K562 (cell line): ENCODE results near the gene HMGB1. TPM values are rescaled to one million over a fixed set of nuclear protein-coding genes. Genes with fewer than 3 reads are reported as not detected.

Experiments
- ATAC-seq: fragments of 200-7000 bp; cut with Tn5 transposase; 3 replicates; pipeline ENCODE4 v1.9.1; 2020; ENCODE audit warnings: moderate library complexity
- BruUV-seq: library from RNA; stranded (reverse); fragments of 400-500 nt; replicated peaks from 2 replicates; lab custom pipeline; 2021; lab: Mats Ljungman, UMichigan
- CTCF ChIA-PET: fragments of 300-600 bp; formaldehyde crosslinking; extraction: SDS; loops from one replicate; lab custom pipeline; 2021; ENCODE audit warnings: low intra/inter-chr PET ratio; lab: Yijun Ruan, JAX
- POLR2A ChIA-PET: fragments of 300-600, 350-650 bp; sonication (Branson Sonifier 250); formaldehyde crosslinking; extraction: SDS; loops from one replicate; lab custom pipeline; 2021; ENCODE audit warnings: antibody characterized with exemption, inconsistent platforms; lab: Yijun Ruan, JAX
- DNase-seq, 4 experiments: peaks; one replicate each; pipeline versions ENCODE4 v3.0.0 to v3.0.0-alpha.2; 2011 to 2018; ENCODE audit warnings: low spot score in 3 of 4, mixed read lengths in 3 of 4; ENCODE audit errors: extremely low read depth in 1 of 4
- FAIRE-seq: peaks from 2 replicates; lab custom pipeline; 2011; peaks lifted over from hg19 to GRCh38; lab: Jason Lieb, UNC
- H2AFZ ChIP-seq: 2 replicates; pipeline ENCODE4 v1.6.0; 2011; ENCODE audit warnings: low read depth, low read length, control low read depth, inconsistent platforms
- H3K27ac ChIP-seq: fragments of 200-600 bp; 3 replicates; pipeline ENCODE4 v1.8.0; 2011; ENCODE audit warnings: low read depth, mild to moderate bottlenecking, control low read depth, inconsistent platforms, low read length, moderate library complexity, mixed read lengths; ENCODE audit errors: extremely low read depth
- H3K27me3 ChIP-seq, 2 experiments: fragments of 300-600 bp in 1 of 2; 2 replicates in 1 of 2; 3 replicates in 1 of 2; pipeline versions ENCODE4 v1.6.0 to v1.8.0; 2011; ENCODE audit warnings: inconsistent platforms in 2 of 2, low read length in 2 of 2, mild to moderate bottlenecking in 1 of 2, mixed read lengths in 1 of 2, moderate library complexity in 1 of 2; ENCODE audit not compliant: control insufficient read depth in 2 of 2, insufficient read depth in 2 of 2
- H3K36me3 ChIP-seq: fragments of 300-600 bp; 3 replicates; pipeline ENCODE4 v1.8.0; 2011; ENCODE audit warnings: mild to moderate bottlenecking, low read length, inconsistent platforms; ENCODE audit not compliant: control insufficient read depth, insufficient read depth
- H3K4me1 ChIP-seq, 2 experiments: fragments of 200-600 bp in 1 of 2; replicated peaks in 1 of 2; 2 replicates in 1 of 2; 3 replicates in 1 of 2; pipeline versions ENCODE4 v1.5.1 to v1.8.0; 2011; ENCODE audit warnings: inconsistent platforms in 2 of 2, low read length in 2 of 2, mild to moderate bottlenecking in 1 of 2, mixed read lengths in 1 of 2, moderate library complexity in 1 of 2; ENCODE audit not compliant: control insufficient read depth in 2 of 2, insufficient read depth in 2 of 2
- H3K4me2 ChIP-seq: 2 replicates; pipeline ENCODE4 v1.6.1; 2011; ENCODE audit warnings: low read length, control low read depth, inconsistent platforms, mixed read lengths; ENCODE audit not compliant: insufficient read depth
- H3K4me3 ChIP-seq: fragments of 200-600 bp; sonication (generic), shearing (Covaris generic); 2 replicates; pipeline ENCODE4 v1.5.1; 2016; ENCODE audit warnings: control low read depth, inconsistent platforms
- H3K79me2 ChIP-seq: fragments of 200-600 bp; 3 replicates; pipeline ENCODE4 v1.8.0; 2011; ENCODE audit warnings: low read length, inconsistent platforms; ENCODE audit not compliant: control insufficient read depth, insufficient read depth
- H3K9ac ChIP-seq, 2 experiments: 2 replicates each; pipeline versions ENCODE4 v1.6.0 to v1.6.1; 2011; ENCODE audit warnings: low read depth in 2 of 2, low read length in 2 of 2, control low read depth in 1 of 2, inconsistent platforms in 1 of 2, mild to moderate bottlenecking in 1 of 2, mixed read lengths in 1 of 2; ENCODE audit not compliant: insufficient read depth in 1 of 2
- H3K9me1 ChIP-seq: one replicate; pipeline ENCODE4 v1.6.0; 2011; ENCODE audit warnings: inconsistent platforms, mild to moderate bottlenecking, low read length, moderate library complexity; ENCODE audit not compliant: control insufficient read depth, insufficient read depth
- H3K9me3 ChIP-seq: replicated peaks from 2 replicates; pipeline ENCODE4 v1.5.1; 2011; ENCODE audit warnings: low read depth, low read length, inconsistent platforms; ENCODE audit not compliant: control insufficient read depth, insufficient read depth
- H4K20me1 ChIP-seq: replicated peaks from 2 replicates; pipeline ENCODE4 v1.6.1; 2011; ENCODE audit warnings: low read length, inconsistent platforms, mixed read lengths; ENCODE audit not compliant: control insufficient read depth, insufficient read depth
- ATF1 ChIP-seq, 2 experiments: fragments of 450-650 bp in 1 of 2; IDR thresholded peaks; 2 replicates each; pipeline ENCODE4 v1.6.1; 2016; ENCODE audit warnings: missing compliant biosample characterization in 1 of 2, missing genetic modification characterization in 1 of 2
- CBX1 ChIP-seq: sonication (generic); IDR thresholded peaks from 2 replicates; pipeline ENCODE4 v1.6.1; 2016; ENCODE audit warnings: antibody characterized with exemption, low read depth, mild to moderate bottlenecking
- FOXM1 ChIP-seq, 2 experiments: fragments of 450-650 bp in 1 of 2; sonication (generic) in 1 of 2; formaldehyde crosslinking in 1 of 2; IDR thresholded peaks; 2 replicates each; pipeline versions ENCODE4 v1.6.1 to v1.9.0; 2017 to 2022; ENCODE audit warnings: low read depth in 2 of 2, mild to moderate bottlenecking in 2 of 2, missing genetic modification reagents in 1 of 2, moderate library complexity in 1 of 2
- JUNB ChIP-seq: fragments of 450-650 bp; formaldehyde crosslinking; conservative IDR thresholded peaks from 2 replicates; pipeline ENCODE4 v1.4.0; 2020; ENCODE audit warnings: mild to moderate bottlenecking
- KDM4B ChIP-seq, 2 experiments: fragments of 450-650 bp in 1 of 2; sonication (generic) in 1 of 2; IDR thresholded peaks; 2 replicates each; pipeline ENCODE4 v1.6.1; 2016 to 2017; ENCODE audit warnings: borderline replicate concordance in 2 of 2, antibody characterized with exemption in 1 of 2, low read depth in 1 of 2, mild to moderate bottlenecking in 1 of 2
- NCOA1 ChIP-seq: fragments of 450-650 bp; IDR thresholded peaks from 2 replicates; pipeline ENCODE4 v1.6.1; 2016; ENCODE audit warnings: low read depth
- NCOA4 ChIP-seq: fragments of 450-650 bp; IDR thresholded peaks from 2 replicates; pipeline ENCODE4 v1.6.1; 2018; ENCODE audit warnings: mild to moderate bottlenecking; ENCODE audit not compliant: partially characterized antibody
- NFE2L1 ChIP-seq: fragments of 450-650 bp; IDR thresholded peaks from 2 replicates; pipeline ENCODE4 v1.6.1; 2016; ENCODE audit warnings: missing genetic modification characterization, low read depth, mild to moderate bottlenecking, missing compliant biosample characterization, moderate library complexity, borderline replicate concordance
- RFX5 ChIP-seq: IDR thresholded peaks from 2 replicates; pipeline ENCODE4 v1.6.1; 2011; ENCODE audit warnings: low read depth, mild to moderate bottlenecking, improper control_type of control experiment, low read length
- SRSF7 ChIP-seq: fragments of 200-400 bp; formaldehyde crosslinking; optimal IDR thresholded peaks from 2 replicates; pipeline ENCODE3; 2017; ENCODE audit warnings: mild to moderate bottlenecking, low read depth, low read length
- ZNF23 ChIP-seq: fragments of 250-450 bp; sonication (Bioruptor Pico); IDR thresholded peaks from 2 replicates; pipeline ENCODE4 v1.4.0; 2020; ENCODE audit warnings: mild to moderate bottlenecking
- WGBS: fragments of 100-300 bp; shearing (Covaris generic); methylation state at CpG from one replicate; pipeline ENCODE4 v1.1.6; 2016; ENCODE audit warnings: low coverage, mixed read lengths; ENCODE audit not compliant: insufficient coverage; ENCODE audit errors: missing lambda C conversion rate; 5-methylcytosine and 5-hydroxymethylcytosine counted together
- in situ Hi-C: fragments of 300-500 bp; cut with MboI; formaldehyde crosslinking; loops from 4 replicates; pipeline ENCODE4 v1.15.0; 2018; ENCODE audit warnings: inconsistent platforms, mixed read lengths
- intact Hi-C: fragments of 100-400 bp; cut with micrococcal nuclease; formaldehyde crosslinking; loops from 2 replicates; pipeline ENCODE4 v1.14.2; 2022
- polyA plus RNA-seq, 8 experiments: library from polyadenylated mRNA; depleted of rRNA in 4 of 8; stranded (reverse) in 5 of 8; unstranded in 3 of 8; fragments of >200 nt; fragmentation: Nextera tagmentation in 2 of 8; fragmentation: Illumina TruSeq in 1 of 8; extraction: Ambion mirVana in 2 of 8; extraction: Trizol in 1 of 8; gene quantifications; 2 replicates each; pipeline versions ENCODE4 v1.2.1 to v1.2.3, GENCODE V29; 2011 to 2014; ENCODE audit warnings: inconsistent platforms in 1 of 8, missing spikeins in 1 of 8
- total RNA-seq, 7 experiments: library from RNA; depleted of rRNA in 6 of 7; stranded (reverse); fragments of >200 nt in 6 of 7; fragmentation: Illumina TruSeq in 2 of 7; extraction: Trizol in 2 of 7; gene quantifications; 2 replicates each; pipeline versions ENCODE4 v1.2.1 to v1.2.3, GENCODE V29; 2011 to 2021; ENCODE audit warnings: low replicate concordance in 1 of 7
- TF ChIP-seq, protein P1 (sequence below): fragments of 250-450 bp; sonication (Bioruptor Pico); IDR thresholded peaks from 2 replicates; pipeline ENCODE4 v1.8.0; 2022; ENCODE audit warnings: inconsistent platforms
- TF ChIP-seq, protein P2 (sequence below): fragments of 250-450 bp; sonication (Bioruptor Pico); IDR thresholded peaks from 2 replicates; pipeline ENCODE4 v1.6.1; 2021; ENCODE audit warnings: mild to moderate bottlenecking
- TF ChIP-seq, protein P3 (sequence below): IDR thresholded peaks from 2 replicates; pipeline ENCODE4 v1.6.1; 2016; ENCODE audit warnings: missing genetic modification characterization, missing compliant biosample characterization
- TF ChIP-seq, protein P4 (sequence below): sonication (generic); formaldehyde crosslinking; IDR thresholded peaks from 2 replicates; pipeline ENCODE4 v1.8.1; 2023; ENCODE audit warnings: mild to moderate bottlenecking, missing genetic modification reagents, moderate library complexity

The HMGB1 gene
- total and polyA plus RNA-seq, 9 of the 15 experiments (the other 6 are each of a cell fraction or from before 2014, with no cell fraction given), result 442 to 1,896 (median 933) TPM

DNA sequence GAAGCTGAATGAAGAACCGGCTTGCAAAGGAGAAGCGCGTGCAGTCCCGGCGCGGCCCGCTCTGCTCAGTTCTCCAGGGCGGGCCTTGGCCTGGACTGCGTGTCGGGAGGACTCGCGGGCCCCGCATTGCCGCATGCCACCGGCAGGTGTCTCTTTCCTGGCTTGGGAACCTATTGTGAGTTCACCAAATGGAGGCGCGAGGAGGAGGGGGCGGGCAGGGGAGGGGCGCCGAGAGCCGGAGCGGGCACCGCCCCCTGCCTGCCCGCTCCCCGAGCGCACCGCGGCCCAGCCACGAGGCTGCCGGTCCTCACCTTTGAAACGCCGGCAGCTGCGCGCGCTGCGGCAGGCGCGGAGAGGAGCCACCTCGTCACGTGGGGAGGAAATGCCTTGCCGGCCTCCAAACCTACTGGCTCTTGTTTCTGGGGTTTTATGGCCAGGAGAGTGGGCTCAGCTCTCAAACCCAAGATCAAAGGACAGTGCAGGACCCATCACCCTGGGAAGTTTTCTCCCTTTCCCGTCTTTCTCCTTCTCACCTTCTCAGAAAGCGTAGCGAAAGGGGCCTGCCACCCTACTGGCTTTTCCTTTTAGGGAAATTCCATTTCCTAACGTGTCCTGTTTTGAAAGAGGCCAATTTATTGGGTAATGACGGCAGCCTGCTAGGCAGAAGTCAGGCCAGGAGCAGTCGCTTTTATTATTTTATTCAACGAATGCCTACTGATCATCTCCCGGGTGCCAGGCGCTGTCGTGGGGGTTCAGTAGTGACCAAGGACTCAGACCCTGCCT is 57.2 kb downstream of the HMGB1 start:
- 28% methylated on average over 23 of the region's 51 CpGs for WGBS
- Histone ChIP-seq H4K20me1 (no peaks in the 10 kb centered on the region), H3K4me2 (peak overlapping the region; percentile 57), H3K79me2 (no peaks in the 10 kb centered on the region), H3K9me3 (no peaks in the 10 kb centered on the region; the same call in 1 of the 2 replicates), H3K36me3 (no peaks in the 10 kb centered on the region), H3K9ac (peak overlapping the region; percentile 34 to 68; a peak in 2 of 4 replicates), H2AFZ (peak overlapping the region; percentile 95), H3K27ac (no peak overlapping the region), H3K4me3 (no peak overlapping the region), H3K9me1 (no peaks in the 10 kb centered on the region), H3K4me1 (peaks cover 4 to 11% of the 10 kb centered on the region in 2 experiments; a peak in 4 of 5 replicates), H3K27me3 (no peaks in the 10 kb centered on the region)
- intact Hi-C loops, result loop anchor here (5.0 kb wide), 1 partner anchor 144 kb away; no protein-coding TSS in a partner anchor
- POLR2A ChIA-PET, result interaction anchor here (0.6 kb wide), 1 partner anchor 155 kb away, joined by 3 read pairs; no protein-coding TSS in a partner anchor
- ATAC-seq, result peak; percentile 99
- peak; percentile 86 to 91 (median 89) for DNase-seq
- FAIRE-seq, result no peak
- CTCF ChIA-PET, result no interaction called here
- no TSS peak for BruUV-seq
- in situ Hi-C loops, result no loop called here
- TF ChIP-seq RFX5 (no peak), CBX1 (no peak), NCOA1 (no peak), JUNB (CRISPR knock-in tag) (no peak), NFE2L1 (tag) (no peak), ZNF23 (CRISPR knock-in tag) (no peak), KDM4B (IDR thresholded peaks at IDR 0.05; ENCODE audit: borderline replicate concordance in 2 of 2, low read depth in 1 of 2) (no peak), NCOA4 (no peak), FOXM1 (IDR thresholded peaks at IDR 0.05; ENCODE audit: low read depth) (no peak), FOXM1 (CRISPR knock-in tag; IDR thresholded peaks at IDR 0.05; ENCODE audit: low read depth) (no peak), SRSF7 (no peak), ATF1 (CRISPR knock-in tag; IDR thresholded peaks at IDR 0.05) (no peak), ATF1 (tag; IDR thresholded peaks at IDR 0.05) (no peak)
- TF ChIP-seq, protein P1, sequence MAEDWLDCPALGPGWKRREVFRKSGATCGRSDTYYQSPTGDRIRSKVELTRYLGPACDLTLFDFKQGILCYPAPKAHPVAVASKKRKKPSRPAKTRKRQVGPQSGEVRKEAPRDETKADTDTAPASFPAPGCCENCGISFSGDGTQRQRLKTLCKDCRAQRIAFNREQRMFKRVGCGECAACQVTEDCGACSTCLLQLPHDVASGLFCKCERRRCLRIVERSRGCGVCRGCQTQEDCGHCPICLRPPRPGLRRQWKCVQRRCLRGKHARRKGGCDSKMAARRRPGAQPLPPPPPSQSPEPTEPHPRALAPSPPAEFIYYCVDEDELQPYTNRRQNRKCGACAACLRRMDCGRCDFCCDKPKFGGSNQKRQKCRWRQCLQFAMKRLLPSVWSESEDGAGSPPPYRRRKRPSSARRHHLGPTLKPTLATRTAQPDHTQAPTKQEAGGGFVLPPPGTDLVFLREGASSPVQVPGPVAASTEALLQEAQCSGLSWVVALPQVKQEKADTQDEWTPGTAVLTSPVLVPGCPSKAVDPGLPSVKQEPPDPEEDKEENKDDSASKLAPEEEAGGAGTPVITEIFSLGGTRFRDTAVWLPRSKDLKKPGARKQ, result no peak
- TF ChIP-seq, protein P2, sequence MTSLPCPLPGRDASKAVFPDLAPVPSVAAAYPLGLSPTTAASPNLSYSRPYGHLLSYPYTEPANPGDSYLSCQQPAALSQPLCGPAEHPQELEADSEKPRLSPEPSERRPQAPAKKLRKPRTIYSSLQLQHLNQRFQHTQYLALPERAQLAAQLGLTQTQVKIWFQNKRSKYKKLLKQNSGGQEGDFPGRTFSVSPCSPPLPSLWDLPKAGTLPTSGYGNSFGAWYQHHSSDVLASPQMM (CRISPR knock-in tag), result no peak
- TF ChIP-seq, protein P3, sequence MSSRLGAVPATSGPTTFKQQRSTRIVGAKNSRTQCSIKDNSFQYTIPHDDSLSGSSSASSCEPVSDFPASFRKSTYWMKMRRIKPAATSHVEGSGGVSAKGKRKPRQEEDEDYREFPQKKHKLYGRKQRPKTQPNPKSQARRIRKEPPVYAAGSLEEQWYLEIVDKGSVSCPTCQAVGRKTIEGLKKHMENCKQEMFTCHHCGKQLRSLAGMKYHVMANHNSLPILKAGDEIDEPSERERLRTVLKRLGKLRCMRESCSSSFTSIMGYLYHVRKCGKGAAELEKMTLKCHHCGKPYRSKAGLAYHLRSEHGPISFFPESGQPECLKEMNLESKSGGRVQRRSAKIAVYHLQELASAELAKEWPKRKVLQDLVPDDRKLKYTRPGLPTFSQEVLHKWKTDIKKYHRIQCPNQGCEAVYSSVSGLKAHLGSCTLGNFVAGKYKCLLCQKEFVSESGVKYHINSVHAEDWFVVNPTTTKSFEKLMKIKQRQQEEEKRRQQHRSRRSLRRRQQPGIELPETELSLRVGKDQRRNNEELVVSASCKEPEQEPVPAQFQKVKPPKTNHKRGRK, result no peak
- TF ChIP-seq, protein P4, sequence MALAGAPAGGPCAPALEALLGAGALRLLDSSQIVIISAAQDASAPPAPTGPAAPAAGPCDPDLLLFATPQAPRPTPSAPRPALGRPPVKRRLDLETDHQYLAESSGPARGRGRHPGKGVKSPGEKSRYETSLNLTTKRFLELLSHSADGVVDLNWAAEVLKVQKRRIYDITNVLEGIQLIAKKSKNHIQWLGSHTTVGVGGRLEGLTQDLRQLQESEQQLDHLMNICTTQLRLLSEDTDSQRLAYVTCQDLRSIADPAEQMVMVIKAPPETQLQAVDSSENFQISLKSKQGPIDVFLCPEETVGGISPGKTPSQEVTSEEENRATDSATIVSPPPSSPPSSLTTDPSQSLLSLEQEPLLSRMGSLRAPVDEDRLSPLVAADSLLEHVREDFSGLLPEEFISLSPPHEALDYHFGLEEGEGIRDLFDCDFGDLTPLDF (CRISPR knock-in tag), result no peak
